Choroid plexus epithelial cell (primary cell): Measurements from ENCODE around the gene HIVEP3.

Experiments
- DNase-seq: peaks from one replicate; pipeline ENCODE4 v3.0.0-alpha.2; 2010; ENCODE audit warnings: low read depth
- H3K4me3 ChIP-seq: 2 replicates; pipeline ENCODE4 v1.5.1; 2011; ENCODE audit warnings: low read depth, mild to moderate bottlenecking, control low read depth, low read length, moderate library complexity
- CTCF ChIP-seq: conservative IDR thresholded peaks from 2 replicates; pipeline ENCODE4 v1.5.1; 2011; ENCODE audit warnings: low read depth, mild to moderate bottlenecking, control low read depth, inconsistent platforms, low read length, moderate library complexity

The HIVEP3 gene

GRCh38 chr1:41541592-41541952 is 377.1 kb downstream of the HIVEP3 start:
- no peak overlapping the region for H3K4me3 ChIP-seq
- DNase-seq: no peak
- TF ChIP-seq CTCF: no peak

DNA sequence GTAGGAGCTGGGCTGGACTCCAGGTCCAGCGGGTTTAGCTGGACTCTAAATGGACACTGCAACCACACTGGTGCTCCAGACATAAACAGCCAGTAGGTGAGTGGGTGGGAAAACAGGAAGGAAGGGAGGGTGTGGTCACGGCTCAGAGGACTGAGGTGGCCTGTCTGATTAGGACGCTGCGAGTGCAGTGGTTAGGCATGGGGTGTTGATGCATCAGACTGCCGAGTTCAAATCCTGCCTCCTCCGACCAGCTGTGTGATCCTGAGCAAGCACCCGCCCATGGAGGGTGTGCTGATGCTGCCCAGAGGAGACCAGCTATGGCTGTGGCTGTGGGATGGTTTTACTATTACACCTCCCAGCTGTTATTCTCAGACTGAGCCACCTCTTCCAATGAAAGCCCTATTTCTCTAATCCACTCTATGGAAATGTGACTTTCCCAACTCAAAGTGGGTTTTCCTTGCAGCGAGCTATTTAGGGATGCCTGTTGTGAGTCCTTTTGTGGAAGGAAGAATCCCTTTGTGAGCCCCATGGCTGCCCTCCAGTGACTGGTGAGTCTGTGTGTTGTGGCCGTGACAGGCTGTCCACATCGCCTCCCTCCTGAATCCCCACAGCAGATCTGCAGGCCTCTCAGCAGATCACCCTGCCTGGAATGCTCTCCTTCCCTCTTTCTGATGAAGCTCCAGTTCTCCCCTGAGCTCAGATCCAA is 377.7 kb downstream of the HIVEP3 start:
- H3K4me3 ChIP-seq: no peak overlapping the region
- peak; percentile 26 for DNase-seq
- no peak for TF ChIP-seq CTCF

DNA sequence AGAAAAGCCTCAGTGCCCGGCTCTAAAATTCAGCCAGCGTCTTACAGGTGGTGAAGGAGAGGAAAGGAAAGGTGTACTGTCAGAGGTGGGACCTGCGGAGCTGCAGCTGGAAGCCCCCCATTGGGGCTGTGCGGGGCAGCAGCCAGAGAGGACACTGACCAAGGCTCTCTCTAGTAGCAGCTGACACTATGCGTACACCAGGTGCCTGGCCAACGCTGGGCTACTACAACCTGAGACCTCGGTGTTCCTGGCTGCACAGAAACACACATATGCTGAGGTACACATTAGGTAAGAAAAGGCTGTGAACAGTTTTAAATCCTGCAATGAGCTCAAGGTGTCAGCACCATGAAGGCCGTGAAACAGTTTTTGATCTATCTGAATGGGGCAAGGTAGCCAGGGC is 378.7 kb downstream of the HIVEP3 start:
- TF ChIP-seq CTCF: no peak
- DNase-seq: no peak
- H3K4me3 ChIP-seq: no peak overlapping the region

GRCh38 chr1:41539418-41539805 is 379.3 kb downstream of the HIVEP3 start:
- H3K4me3 ChIP-seq: no peak overlapping the region
- no peak for TF ChIP-seq CTCF
- no peak for DNase-seq

GRCh38 chr1:41538741-41539417 is 379.8 kb downstream of the HIVEP3 start:
- no peak for DNase-seq
- H3K4me3 ChIP-seq: no peak overlapping the region
- TF ChIP-seq CTCF: no peak

- H3K4me3 ChIP-seq: no peak overlapping the region
- no peak for TF ChIP-seq CTCF
- DNase-seq: peak; percentile 91
Observed at GRCh38 chr1:41537788-41538351, 380.9 kb downstream of the HIVEP3 start.

DNA sequence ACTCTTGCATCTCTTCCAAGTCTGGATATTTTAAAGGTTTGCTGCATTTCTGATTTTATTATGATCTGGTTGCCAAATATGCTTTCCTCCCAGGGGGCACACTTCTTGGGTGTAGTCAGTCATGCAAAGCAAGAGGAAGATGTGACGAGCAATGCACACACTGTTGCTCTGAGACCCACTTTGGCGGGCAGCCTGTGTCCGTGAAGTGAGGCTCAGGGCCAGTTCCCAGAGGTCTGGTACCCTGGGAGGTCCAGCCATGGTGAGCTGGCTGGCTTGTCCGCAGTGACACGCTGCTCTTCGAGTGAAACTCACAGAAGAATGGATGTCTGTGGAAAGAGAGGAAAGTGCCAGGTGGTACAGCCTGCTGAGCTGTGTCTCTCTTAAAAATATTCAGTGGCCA is 381.5 kb downstream of the HIVEP3 start:
- H3K4me3 ChIP-seq: no peak overlapping the region
- TF ChIP-seq CTCF: no peak
- DNase-seq: peak; percentile 15
